NT2/D1 (cell line): ENCODE data around the gene LRRFIP1.

Experiments used
- DNase-seq: peaks from one replicate; pipeline ENCODE4 v3.0.0-alpha.2; 2011; ENCODE audit warnings: low read depth, low spot score
- H3K27me3 ChIP-seq: 2 replicates; pipeline ENCODE4 v1.6.0; 2011; ENCODE audit warnings: mild to moderate bottlenecking; ENCODE audit not compliant: insufficient read length, insufficient read depth
- H3K36me3 ChIP-seq: 2 replicates; pipeline ENCODE4 v1.6.1; 2011; ENCODE audit warnings: mild to moderate bottlenecking, low read length, mixed read lengths; ENCODE audit not compliant: insufficient read depth, insufficient read length
- H3K4me1 ChIP-seq: 2 replicates; pipeline ENCODE4 v1.5.1; 2011; ENCODE audit not compliant: insufficient read depth, insufficient read length
- H3K4me3 ChIP-seq: 2 replicates; pipeline ENCODE4 v1.5.1; 2011; ENCODE audit warnings: low read depth; ENCODE audit not compliant: insufficient read length
- H3K9ac ChIP-seq: 2 replicates; pipeline ENCODE4 v1.6.0; 2011; ENCODE audit warnings: low read depth; ENCODE audit not compliant: insufficient read length
- H3K9me3 ChIP-seq: 2 replicates; pipeline ENCODE4 v1.5.1; 2011; ENCODE audit warnings: mild to moderate bottlenecking, low read length; ENCODE audit not compliant: insufficient read depth
- SUZ12 ChIP-seq: IDR thresholded peaks from 2 replicates; pipeline ENCODE4 v1.6.1; 2011; ENCODE audit not compliant: insufficient read length, insufficient read depth; ENCODE audit errors: extremely low read depth
- YY1 ChIP-seq: IDR thresholded peaks from 2 replicates; pipeline ENCODE4 v1.6.1; 2011; ENCODE audit not compliant: insufficient read length, insufficient read depth
- ZNF274 ChIP-seq: IDR thresholded peaks from 2 replicates; pipeline ENCODE4 v1.6.1; 2011; ENCODE audit warnings: mild to moderate bottlenecking, low read depth, low read length

The LRRFIP1 gene

DNA sequence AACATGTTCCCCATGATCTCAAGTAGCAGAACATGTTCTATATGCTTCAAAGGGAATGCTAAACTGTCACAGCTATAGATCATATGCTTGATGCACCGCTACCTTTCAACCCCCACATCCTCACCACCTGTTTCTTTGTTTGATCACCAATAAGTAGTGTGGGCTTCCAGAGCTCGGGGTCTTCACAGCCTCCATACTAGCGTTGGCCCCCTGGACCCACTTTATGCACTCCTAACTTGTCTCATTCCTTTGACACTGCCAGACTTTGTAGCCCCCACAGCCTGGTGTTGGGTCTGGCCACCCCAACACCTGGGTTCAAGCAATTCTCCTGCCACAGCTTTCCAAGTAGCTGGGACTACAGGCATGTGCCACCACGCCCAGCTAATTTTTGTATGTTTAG, 159.5 kb downstream of the LRRFIP1 start:
- Histone ChIP-seq H3K9ac (no peak overlapping the region), H3K4me3 (no peak overlapping the region), H3K36me3 (peaks cover 6% of the 10 kb centered on the region), H3K9me3 (peaks cover 36% of the 10 kb centered on the region), H3K27me3 (no peaks in the 10 kb centered on the region), H3K4me1 (peaks cover under 1% of the 10 kb centered on the region)
- TF ChIP-seq SUZ12: no peak
- no peak for TF ChIP-seq ZNF274
- no peak for TF ChIP-seq YY1
- no peak for DNase-seq

DNA sequence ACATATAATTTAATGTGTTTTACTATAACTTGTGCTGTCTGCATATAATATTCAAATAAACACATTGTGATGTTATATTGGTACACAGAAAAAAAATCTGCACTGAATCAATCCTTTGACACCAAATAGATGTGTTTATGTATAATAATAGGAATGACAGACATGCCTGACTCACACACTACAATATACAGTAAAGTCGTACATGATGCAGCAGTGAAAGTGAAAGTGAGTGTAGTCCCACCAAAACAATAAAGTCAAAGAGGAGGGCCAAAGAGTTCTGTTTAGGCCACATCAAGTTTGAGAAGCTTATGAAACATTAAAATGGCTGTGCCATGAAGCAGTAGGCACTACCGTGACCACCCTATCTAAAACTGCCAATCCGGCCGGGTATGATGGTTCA, 163.0 kb downstream of the LRRFIP1 start:
- H3K4me3 ChIP-seq: no peak overlapping the region
- H3K9me3 ChIP-seq: peaks cover 30% of the 10 kb centered on the region
- TF ChIP-seq ZNF274 (no peak), SUZ12 (no peak), YY1 (no peak)
- no peaks in the 10 kb centered on the region for H3K36me3 ChIP-seq
- peaks cover 3% of the 10 kb centered on the region for H3K4me1 ChIP-seq
- no peak for DNase-seq
- no peak overlapping the region for H3K9ac ChIP-seq
- H3K27me3 ChIP-seq: no peaks in the 10 kb centered on the region

GRCh38 chr2:237791977-237792727, 164.8 kb downstream of the LRRFIP1 start:
- TF ChIP-seq SUZ12: no peak
- no peak for TF ChIP-seq ZNF274
- no peak for TF ChIP-seq YY1
- no peak overlapping the region for H3K4me3 ChIP-seq
- no peaks in the 10 kb centered on the region for H3K36me3 ChIP-seq
- H3K4me1 ChIP-seq: peaks cover 3% of the 10 kb centered on the region
- H3K27me3 ChIP-seq: no peaks in the 10 kb centered on the region
- H3K9ac ChIP-seq: no peak overlapping the region
- peak; percentile 25 for DNase-seq
- H3K9me3 ChIP-seq: peaks cover 12% of the 10 kb centered on the region

DNA sequence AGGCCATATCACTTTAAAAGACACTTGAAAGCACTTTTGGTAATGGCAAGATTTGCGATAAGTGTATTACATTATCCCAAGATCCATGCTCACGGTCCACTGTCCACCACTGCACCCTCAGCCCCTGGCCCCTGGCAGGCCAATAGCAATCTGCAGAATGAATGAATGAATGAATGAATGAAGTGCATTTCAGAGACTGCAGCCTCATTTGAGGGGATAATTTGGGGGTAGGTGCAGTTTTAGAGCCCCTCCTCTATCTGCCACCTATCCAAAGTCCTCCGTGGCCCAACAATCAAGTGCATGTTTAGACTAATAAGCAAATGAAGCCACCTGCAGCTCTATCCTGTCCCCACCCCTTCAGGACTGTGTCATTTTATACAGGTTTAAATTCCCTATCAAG, 169.9 kb downstream of the LRRFIP1 start:
- TF ChIP-seq YY1: no peak
- no peak for TF ChIP-seq ZNF274
- TF ChIP-seq SUZ12: no peak
- no peak for DNase-seq
- Histone ChIP-seq H3K9me3 (no peaks in the 10 kb centered on the region), H3K4me1 (no peaks in the 10 kb centered on the region), H3K4me3 (no peak overlapping the region), H3K36me3 (no peaks in the 10 kb centered on the region), H3K9ac (no peak overlapping the region), H3K27me3 (no peaks in the 10 kb centered on the region)

GRCh38 chr2:237798236-237799059, 171.1 kb downstream of the LRRFIP1 start, which contains the start of gene RBM44:
TSS of gene RBM44 (plus strand) at chr2:237798779. CDS start at chr2:237813610, 14,831 bp downstream.
- Histone ChIP-seq H3K27me3 (no peaks in the 10 kb centered on the region), H3K4me1 (no peaks in the 10 kb centered on the region), H3K9me3 (no peaks in the 10 kb centered on the region), H3K4me3 (no peak within 1 kb of the TSS), H3K36me3 (no peaks in the 10 kb centered on the region), H3K9ac (no peak within 1 kb of the TSS)
- TF ChIP-seq ZNF274 (no peak), YY1 (no peak), SUZ12 (no peak)
- no peak for DNase-seq

GRCh38 chr2:237799060-237799428, 171.7 kb downstream of the LRRFIP1 start:
- TF ChIP-seq ZNF274 (no peak), YY1 (no peak), SUZ12 (no peak)

DNA sequence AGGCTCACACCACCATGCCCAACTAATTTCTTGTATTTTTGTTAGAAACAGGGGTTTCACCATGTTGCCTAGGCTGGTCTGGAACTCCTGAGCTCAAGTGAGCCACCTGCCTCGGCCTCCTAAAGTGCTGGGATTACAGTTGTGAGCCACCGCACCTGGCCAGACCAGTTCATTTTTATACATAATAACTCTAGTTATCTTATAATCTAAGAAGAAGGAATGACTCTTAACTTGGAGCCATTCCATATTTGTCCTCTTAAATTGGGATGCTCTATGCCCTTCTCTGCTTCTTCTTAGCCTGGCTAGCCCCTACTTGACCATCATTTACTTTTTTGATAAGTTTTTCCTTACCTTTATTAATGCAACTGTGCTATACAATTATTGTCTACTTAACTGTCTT, 174.1 kb downstream of the LRRFIP1 start:
- DNase-seq: no peak
- TF ChIP-seq ZNF274: no peak
- TF ChIP-seq SUZ12: no peak
- no peak for TF ChIP-seq YY1
- H3K9ac ChIP-seq: no peak overlapping the region

More at GRCh38 chr2:237799060-237799428, 171.7 kb downstream of the LRRFIP1 start:
- Histone ChIP-seq H3K9me3 (no peaks in the 10 kb centered on the region), H3K36me3 (no peaks in the 10 kb centered on the region), H3K4me1 (no peaks in the 10 kb centered on the region), H3K27me3 (no peaks in the 10 kb centered on the region), H3K9ac (no peak overlapping the region), H3K4me3 (no peak overlapping the region)
- DNase-seq: no peak

More for the DNA sequence above, 174.1 kb downstream of the LRRFIP1 start:
- H3K4me1 ChIP-seq: no peaks in the 10 kb centered on the region
- H3K4me3 ChIP-seq: no peak overlapping the region
- H3K9me3 ChIP-seq: no peaks in the 10 kb centered on the region
- no peaks in the 10 kb centered on the region for H3K36me3 ChIP-seq
- no peaks in the 10 kb centered on the region for H3K27me3 ChIP-seq
